Medulla oblongata (tissue), 1 donor: ENCODE data around the gene RPL41.
"Not testable (repeated sequence)": the region's sequence is repeated elsewhere in the genome, so short reads cannot be mapped to it uniquely, and the experiment has no call there.

Experiments
- DNase-seq: peaks from one replicate; pipeline ENCODE4 v3.0.0-alpha.2; 2015; ENCODE audit errors: extremely low spot score

The RPL41 gene

GRCh38 chr12:56103066-56103711, 13.2 kb upstream of the RPL41 start:
- no peak for DNase-seq

GRCh38 chr12:56103823-56104108, 12.7 kb upstream of the RPL41 start:
- peak; percentile 29 for DNase-seq

GRCh38 chr12:56104109-56104814, 12.2 kb upstream of the RPL41 start, which contains the start of gene PA2G4:
Gene PA2G4 (plus strand): TSS chr12:56104559. CDS start chr12:56104738, 179 bp downstream.
- DNase-seq, result peak; percentile 99

- DNase-seq, result no peak
These were observed 11.4 kb upstream of the RPL41 start for GRCh38 chr12:56104815-56105608.

GRCh38 chr12:56105609-56105902, 10.9 kb upstream of the RPL41 start:
- no peak for DNase-seq

- DNase-seq, result no peak
These were observed 9.2 kb upstream of the RPL41 start for GRCh38 chr12:56107242-56107641.

GRCh38 chr12:56110571-56110970, 5.9 kb upstream of the RPL41 start:
- DNase-seq, result no peak

GRCh38 chr12:56114084-56114483, 2.3 kb upstream of the RPL41 start:
- no peak for DNase-seq

GRCh38 chr12:56115329-56115728, 1.1 kb upstream of the RPL41 start:
- DNase-seq, result peak; percentile 28

- not testable (repeated sequence) for DNase-seq
These were observed 761 bp downstream of the RPL41 start for GRCh38 chr12:56117082-56117706.

- peak; percentile 99 for DNase-seq
These were observed 1.6 kb downstream of the RPL41 start, which contains the start of gene ZC3H10 for GRCh38 chr12:56117778-56118687. Gene ZC3H10 (plus strand): TSS chr12:56118266. CDS start chr12:56120563, 2,297 bp downstream.

- DNase-seq, result no peak
These were observed 2.4 kb downstream of the RPL41 start for GRCh38 chr12:56118688-56119357.

- DNase-seq, result peak; percentile 91
These were observed 2.9 kb downstream of the RPL41 start for GRCh38 chr12:56119361-56119796.

- DNase-seq, result no peak
These were observed 3.9 kb downstream of the RPL41 start for GRCh38 chr12:56120158-56120846.

- DNase-seq, result no peak
These were observed 4.9 kb downstream of the RPL41 start for GRCh38 chr12:56121204-56121870.

- DNase-seq, result no peak
These were observed 6.2 kb downstream of the RPL41 start for GRCh38 chr12:56122637-56123036.

- no peak for DNase-seq
These were observed 7.7 kb downstream of the RPL41 start for GRCh38 chr12:56124133-56124532.

- DNase-seq, result peak; percentile 48
These were observed 10.4 kb downstream of the RPL41 start for GRCh38 chr12:56126732-56127239.

- no peak for DNase-seq
These were observed 11.1 kb downstream of the RPL41 start for GRCh38 chr12:56127485-56127887.
